ENCODE measurements around the gene TMEM30A. TPM values are rescaled to one million over a fixed set of nuclear protein-coding genes. Genes with fewer than 3 reads are reported as not detected.

The TMEM30A gene
- total and polyA plus RNA-seq, 11 donors = 21.8 to 86.3 (median 55.9) TPM

DNA sequence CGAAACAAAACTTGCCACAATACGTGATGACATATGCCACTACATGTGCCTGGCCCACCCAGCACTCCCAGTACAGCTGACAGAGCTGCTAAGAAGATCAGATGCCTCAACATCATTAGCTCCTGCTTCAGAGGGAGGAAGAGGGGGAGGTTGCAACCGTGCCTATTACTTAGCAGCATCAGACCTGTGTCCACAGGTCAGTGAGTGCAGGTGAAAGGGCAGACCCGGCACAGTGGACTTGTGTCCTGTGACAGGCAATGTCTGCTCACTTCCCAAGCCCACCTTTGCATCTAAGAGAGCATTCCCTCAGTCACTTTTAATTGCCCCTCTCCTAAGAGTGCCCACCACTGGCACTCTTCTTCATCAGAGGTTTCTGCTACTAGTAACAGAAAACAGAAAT lies 69.3 kb downstream of the TMEM30A start:
- ATAC-seq = peak in 1 of 4 donors; percentile 36
- Histone ChIP-seq H3K9me3 (no peaks in the 10 kb centered on the region), H3K36me3 (no peaks in the 10 kb centered on the region), H3K27ac (no peak overlapping the region), H3K27me3 (no peaks in the 10 kb centered on the region), H3K4me3 (no peak overlapping the region), H3K4me1 (peaks cover 3 to 42% (median 24%) of the 10 kb centered on the region in 12 donors)
- WGBS, 4 donors = 54 to 74% (median 65%) methylated on average over 3 to 4 of the region's 4 CpGs
- TF ChIP-seq, protein P1, sequence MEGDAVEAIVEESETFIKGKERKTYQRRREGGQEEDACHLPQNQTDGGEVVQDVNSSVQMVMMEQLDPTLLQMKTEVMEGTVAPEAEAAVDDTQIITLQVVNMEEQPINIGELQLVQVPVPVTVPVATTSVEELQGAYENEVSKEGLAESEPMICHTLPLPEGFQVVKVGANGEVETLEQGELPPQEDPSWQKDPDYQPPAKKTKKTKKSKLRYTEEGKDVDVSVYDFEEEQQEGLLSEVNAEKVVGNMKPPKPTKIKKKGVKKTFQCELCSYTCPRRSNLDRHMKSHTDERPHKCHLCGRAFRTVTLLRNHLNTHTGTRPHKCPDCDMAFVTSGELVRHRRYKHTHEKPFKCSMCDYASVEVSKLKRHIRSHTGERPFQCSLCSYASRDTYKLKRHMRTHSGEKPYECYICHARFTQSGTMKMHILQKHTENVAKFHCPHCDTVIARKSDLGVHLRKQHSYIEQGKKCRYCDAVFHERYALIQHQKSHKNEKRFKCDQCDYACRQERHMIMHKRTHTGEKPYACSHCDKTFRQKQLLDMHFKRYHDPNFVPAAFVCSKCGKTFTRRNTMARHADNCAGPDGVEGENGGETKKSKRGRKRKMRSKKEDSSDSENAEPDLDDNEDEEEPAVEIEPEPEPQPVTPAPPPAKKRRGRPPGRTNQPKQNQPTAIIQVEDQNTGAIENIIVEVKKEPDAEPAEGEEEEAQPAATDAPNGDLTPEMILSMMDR (IDR thresholded peaks at IDR 0.05) = no peak
- no peak for TF ChIP-seq POLR2A (IDR thresholded peaks at IDR 0.05)
- intact Hi-C loops (cut with DNase I) = loop anchor here in 4 of 10 donors (10.0 kb wide), 2 partner anchors 1120 to 1540 kb away; no protein-coding TSS in a partner anchor
- no peak for DNase-seq

DNA sequence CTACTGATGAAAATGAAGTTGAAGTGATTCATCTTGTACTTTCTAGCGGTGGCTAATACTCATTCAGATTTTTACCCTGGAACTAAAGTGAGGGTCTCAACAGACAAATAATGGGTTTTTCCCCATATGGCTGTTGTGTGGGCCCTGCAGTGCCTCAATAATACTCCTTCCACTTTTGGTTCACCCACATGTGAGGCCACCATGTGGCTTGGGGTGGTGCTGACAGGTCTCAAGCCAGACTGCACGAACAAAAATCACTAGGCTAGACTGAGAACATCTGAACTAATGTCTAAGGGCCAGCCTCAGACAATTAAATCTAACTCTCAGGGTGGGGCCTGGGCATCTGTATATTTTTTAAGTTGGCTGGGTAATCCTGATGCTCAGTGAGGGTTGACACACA lies 70.9 kb downstream of the TMEM30A start:
- no peaks in the 10 kb centered on the region for H3K36me3 ChIP-seq
- no peak for ATAC-seq
- H3K27ac ChIP-seq = peak overlapping the region in 1 of 12 donors; percentile 12
- H3K9me3 ChIP-seq = no peaks in the 10 kb centered on the region
- no peak for DNase-seq
- no peak overlapping the region for H3K4me3 ChIP-seq
- no peak for TF ChIP-seq POLR2A (IDR thresholded peaks at IDR 0.05)
- TF ChIP-seq, protein P1 (IDR thresholded peaks at IDR 0.05) = no peak
- peaks cover 0 to 1% (median 0%) of the 10 kb centered on the region in 9 donors for H3K27me3 ChIP-seq
- H3K4me1 ChIP-seq = peaks cover 3 to 43% (median 29%) of the 10 kb centered on the region in 12 donors
- intact Hi-C loops (cut with DNase I) = loop anchor here in 6 of 10 donors (5.0 to 10.0 kb wide), 8 partner anchors 1119 to 1541 kb away; no protein-coding TSS in a partner anchor
- WGBS, 4 donors = 79 to 100% (median 89%) methylated on average over 2 of the region's 2 CpGs

DNA sequence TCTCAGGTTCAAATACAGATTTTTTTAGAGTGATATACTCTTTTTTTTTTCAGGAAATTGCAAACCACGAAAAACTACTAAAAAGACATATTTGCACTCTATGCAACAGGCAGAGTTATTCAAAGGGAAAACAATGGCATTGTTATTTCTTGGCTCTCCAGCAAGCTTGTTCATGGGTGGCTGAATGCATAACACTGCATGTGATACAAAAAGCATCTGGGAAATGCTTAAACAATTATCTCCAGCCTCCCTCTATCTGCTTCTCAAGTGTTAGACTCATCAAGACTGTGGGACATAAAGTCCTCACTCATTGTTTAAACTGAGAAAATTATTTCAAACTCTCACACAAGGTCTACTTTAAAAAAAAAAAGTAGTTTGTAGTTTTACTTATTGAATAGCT lies 71.5 kb downstream of the TMEM30A start:
- Histone ChIP-seq H3K4me1 (peaks cover 3 to 49% (median 34%) of the 10 kb centered on the region in 12 donors), H3K36me3 (no peaks in the 10 kb centered on the region)
- peak in 1 of 4 donors; percentile 34 for ATAC-seq

DNA sequence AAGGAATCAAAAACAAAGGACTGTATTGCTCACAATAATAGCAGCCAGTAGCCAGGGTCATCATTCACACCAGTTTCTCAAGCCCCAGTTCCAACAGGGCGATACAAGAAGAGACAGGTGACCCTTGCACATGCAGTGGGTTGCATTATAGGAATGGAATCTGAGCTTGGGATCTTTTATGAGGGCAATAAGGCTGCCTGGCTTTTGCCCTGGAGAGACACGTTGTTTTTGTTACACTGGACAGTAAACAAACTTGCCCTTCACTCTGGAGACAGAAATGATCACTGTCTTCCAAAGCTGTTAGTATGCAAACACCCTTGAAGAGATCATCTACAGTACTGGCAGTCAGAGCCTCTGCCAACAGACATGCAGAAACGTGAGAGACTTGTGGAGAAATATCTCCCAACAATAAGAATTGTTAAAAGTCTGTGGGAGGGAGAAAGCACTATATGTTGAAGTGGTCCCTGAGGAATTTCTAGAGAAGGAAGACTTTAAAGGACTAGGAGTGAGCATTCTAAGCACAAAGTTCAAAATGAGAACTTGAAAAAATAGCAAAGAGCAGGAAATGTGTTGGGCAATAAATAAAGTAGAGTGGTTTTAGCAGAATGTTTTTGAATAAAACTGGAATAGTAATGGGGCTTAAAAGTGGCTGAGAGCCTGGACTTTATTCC lies 72.5 kb downstream of the TMEM30A start:
- DNase-seq (no peak), ATAC-seq (no peak)
- 24 to 40% (median 31%) methylated on average over 3 of the region's 3 CpGs for WGBS, 4 donors
- H3K36me3 ChIP-seq = no peaks in the 10 kb centered on the region
- no peak overlapping the region for H3K4me3 ChIP-seq
- peaks cover 0 to 44% (median 29%) of the 10 kb centered on the region in 12 donors for H3K4me1 ChIP-seq
- H3K9me3 ChIP-seq = no peaks in the 10 kb centered on the region
- intact Hi-C loops (cut with DNase I) = loop anchor here in 6 of 10 donors (5.0 to 10.0 kb wide), 8 partner anchors 1117 to 1540 kb away; no protein-coding TSS in a partner anchor
- TF ChIP-seq, protein P1 (IDR thresholded peaks at IDR 0.05) = no peak
- no peak for TF ChIP-seq POLR2A (IDR thresholded peaks at IDR 0.05)
- H3K27ac ChIP-seq = peak overlapping the region in 1 of 12 donors; percentile 23
- peaks cover 0 to 16% (median 7%) of the 10 kb centered on the region in 9 donors for H3K27me3 ChIP-seq

More for the DNA sequence above, 71.5 kb downstream of the TMEM30A start:
- no peaks in the 10 kb centered on the region for H3K9me3 ChIP-seq
- no peak overlapping the region for H3K4me3 ChIP-seq
- peaks cover 0 to 8% (median 2%) of the 10 kb centered on the region in 9 donors for H3K27me3 ChIP-seq
- DNase-seq = no peak
- H3K27ac ChIP-seq = peak overlapping the region in 1 of 12 donors; percentile 12
- WGBS, 4 donors = 13 to 30% (median 22%) methylated on average over 1 of the region's 1 CpG
- TF ChIP-seq, protein P1 (IDR thresholded peaks at IDR 0.05) = no peak
- no peak for TF ChIP-seq POLR2A (IDR thresholded peaks at IDR 0.05)
- intact Hi-C loops (cut with DNase I) = loop anchor here in 6 of 10 donors (5.0 to 10.0 kb wide), 8 partner anchors 1118 to 1541 kb away; no protein-coding TSS in a partner anchor

All from heart left ventricle (tissue), 16 donors.